ENCODE measurements around the gene CACNB1.

The CACNB1 gene

DNA sequence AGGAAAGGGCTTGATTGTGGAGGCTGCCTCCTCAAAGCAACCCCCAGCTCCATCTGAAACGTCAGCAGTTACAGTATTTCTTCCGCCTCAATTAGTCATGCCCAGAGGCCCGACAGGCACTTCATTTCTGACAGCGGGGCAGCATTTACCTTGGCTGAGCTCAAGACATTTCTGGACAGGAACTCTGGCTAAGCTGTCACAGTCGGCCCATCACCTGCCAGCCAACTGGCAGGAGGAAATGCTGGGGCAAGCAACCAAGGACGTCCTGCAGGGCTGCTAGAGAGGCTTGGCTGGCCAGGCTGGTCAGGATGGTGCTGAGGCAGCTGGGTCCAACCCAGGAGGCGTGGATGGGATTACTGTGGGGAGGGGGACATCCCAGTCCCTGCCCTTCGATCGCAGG, 73.8 kb downstream of the CACNB1 start:
- DNase-seq (ENCODE audit: low read depth in 2 of 2): no peak

Measured in stimulated activated CD4-positive, alpha-beta T cell treated with anti-CD3 and anti-CD28 coated beads, Interleukin-15, amount 100 ng/mL, for 48 hours (primary cell).